Measurements from ENCODE around the gene UXT. TPM values are rescaled to one million over a fixed set of nuclear protein-coding genes. Genes with fewer than 3 reads are reported as not detected.

UXT gene
- total RNA-seq, 1 experiment from 2014 or later = 143 TPM

GRCh38 chrX:47613082-47613481, 45.9 kb downstream of the UXT start:
- H3K36me3 ChIP-seq (ENCODE audit: low read depth, low read length) = no peaks in the 10 kb centered on the region
- no peaks in the 10 kb centered on the region for H3K9me2 ChIP-seq (replicated peaks; ENCODE audit: low read length)
- no TSS peak for BruUV-seq (replicated peaks)
- TF ChIP-seq EZH2 (IDR thresholded peaks at IDR 0.05; ENCODE audit: low read length, unreplicated experiment) (no peak), EZH2phosphoT487 (IDR thresholded peaks at IDR 0.05; ENCODE audit: borderline replicate concordance, low read length) (no peak)
- TF ChIP-seq, protein P1, sequence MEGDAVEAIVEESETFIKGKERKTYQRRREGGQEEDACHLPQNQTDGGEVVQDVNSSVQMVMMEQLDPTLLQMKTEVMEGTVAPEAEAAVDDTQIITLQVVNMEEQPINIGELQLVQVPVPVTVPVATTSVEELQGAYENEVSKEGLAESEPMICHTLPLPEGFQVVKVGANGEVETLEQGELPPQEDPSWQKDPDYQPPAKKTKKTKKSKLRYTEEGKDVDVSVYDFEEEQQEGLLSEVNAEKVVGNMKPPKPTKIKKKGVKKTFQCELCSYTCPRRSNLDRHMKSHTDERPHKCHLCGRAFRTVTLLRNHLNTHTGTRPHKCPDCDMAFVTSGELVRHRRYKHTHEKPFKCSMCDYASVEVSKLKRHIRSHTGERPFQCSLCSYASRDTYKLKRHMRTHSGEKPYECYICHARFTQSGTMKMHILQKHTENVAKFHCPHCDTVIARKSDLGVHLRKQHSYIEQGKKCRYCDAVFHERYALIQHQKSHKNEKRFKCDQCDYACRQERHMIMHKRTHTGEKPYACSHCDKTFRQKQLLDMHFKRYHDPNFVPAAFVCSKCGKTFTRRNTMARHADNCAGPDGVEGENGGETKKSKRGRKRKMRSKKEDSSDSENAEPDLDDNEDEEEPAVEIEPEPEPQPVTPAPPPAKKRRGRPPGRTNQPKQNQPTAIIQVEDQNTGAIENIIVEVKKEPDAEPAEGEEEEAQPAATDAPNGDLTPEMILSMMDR (conservative IDR thresholded peaks at IDR 0.05; ENCODE audit: low read depth, low read length) = no peak
- no peak overlapping the region for H2AFZ ChIP-seq (ENCODE audit: low read length)
- CTCF ChIA-PET = no interaction called here
- no peak overlapping the region for H3K4me3 ChIP-seq (ENCODE audit: low read length)
- POLR2A ChIA-PET (ENCODE audit: unreplicated experiment) = no interaction called here
- no peak for DNase-seq
- H3K4me2 ChIP-seq (ENCODE audit: low read length) = no peak overlapping the region
- no peak overlapping the region for H3K27ac ChIP-seq (ENCODE audit: low read length)
- no peaks in the 10 kb centered on the region for H3K27me3 ChIP-seq (ENCODE audit: low read length)
- H3K9me3 ChIP-seq (ENCODE audit: low read length) = no peaks in the 10 kb centered on the region
- no peaks in the 10 kb centered on the region for H3K4me1 ChIP-seq (ENCODE audit: insufficient read depth, low read length)
- H3K79me2 ChIP-seq (ENCODE audit: low read length) = no peaks in the 10 kb centered on the region
- no peak for ATAC-seq
- H4K20me1 ChIP-seq (ENCODE audit: low read length) = no peaks in the 10 kb centered on the region
- H3F3A ChIP-seq (ENCODE audit: low read length, unreplicated experiment) = no peaks in the 10 kb centered on the region
- intact Hi-C loops (cut with micrococcal nuclease) = no loop called here
- H3K9ac ChIP-seq (ENCODE audit: low read length) = no peak overlapping the region

DNA sequence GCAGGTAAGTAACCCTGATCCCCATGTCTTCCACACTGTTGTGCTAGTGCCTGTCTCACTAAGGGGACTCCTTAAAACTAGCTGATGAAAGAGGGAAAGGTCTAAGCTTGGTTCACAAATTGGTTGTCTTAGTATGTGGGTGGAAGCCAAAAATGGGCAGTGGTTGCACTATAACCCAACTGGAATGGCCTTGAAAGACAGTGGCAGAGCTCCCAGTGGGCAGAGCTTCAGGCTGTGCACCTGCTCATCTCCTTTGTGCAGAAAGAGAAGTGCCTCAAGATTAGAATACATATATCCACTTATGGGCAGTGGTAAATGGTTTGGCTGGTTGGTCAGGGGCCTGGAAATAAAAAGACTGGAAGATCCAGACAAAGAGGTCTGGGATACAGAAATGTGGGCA, 46.6 kb downstream of the UXT start:
- no peak for ATAC-seq
- Histone ChIP-seq H3K9me2 (replicated peaks; ENCODE audit: low read length) (no peaks in the 10 kb centered on the region), H3K27me3 (ENCODE audit: low read length) (no peaks in the 10 kb centered on the region), H2AFZ (ENCODE audit: low read length) (no peak overlapping the region), H3K9me3 (ENCODE audit: low read length) (no peaks in the 10 kb centered on the region), H3K4me3 (ENCODE audit: low read length) (no peak overlapping the region), H4K20me1 (ENCODE audit: low read length) (no peaks in the 10 kb centered on the region), H3K9ac (ENCODE audit: low read length) (no peak overlapping the region), H3K79me2 (ENCODE audit: low read length) (no peaks in the 10 kb centered on the region), H3F3A (ENCODE audit: low read length, unreplicated experiment) (no peaks in the 10 kb centered on the region), H3K4me1 (ENCODE audit: insufficient read depth, low read length) (no peaks in the 10 kb centered on the region), H3K36me3 (ENCODE audit: low read depth, low read length) (no peaks in the 10 kb centered on the region), H3K4me2 (ENCODE audit: low read length) (no peak overlapping the region), H3K27ac (ENCODE audit: low read length) (no peak overlapping the region)
- no peak for DNase-seq
- CTCF ChIA-PET = no interaction called here
- intact Hi-C loops (cut with micrococcal nuclease) = no loop called here
- no peak for TF ChIP-seq EZH2 (IDR thresholded peaks at IDR 0.05; ENCODE audit: low read length, unreplicated experiment)
- TF ChIP-seq, protein P1 (conservative IDR thresholded peaks at IDR 0.05; ENCODE audit: low read depth, low read length) = no peak
- POLR2A ChIA-PET (ENCODE audit: unreplicated experiment) = no interaction called here
- no TSS peak for BruUV-seq (replicated peaks)

GRCh38 chrX:47611926-47612325, 47.1 kb downstream of the UXT start:
- H3F3A ChIP-seq (ENCODE audit: low read length, unreplicated experiment) = no peaks in the 10 kb centered on the region
- intact Hi-C loops (cut with micrococcal nuclease) = no loop called here
- DNase-seq (no peak), ATAC-seq (no peak)
- POLR2A ChIA-PET (ENCODE audit: unreplicated experiment) = no interaction called here
- no peaks in the 10 kb centered on the region for H3K27me3 ChIP-seq (ENCODE audit: low read length)
- H2AFZ ChIP-seq (ENCODE audit: low read length) = no peak overlapping the region
- CTCF ChIA-PET = no interaction called here
- no peaks in the 10 kb centered on the region for H3K79me2 ChIP-seq (ENCODE audit: low read length)
- no peaks in the 10 kb centered on the region for H3K9me3 ChIP-seq (ENCODE audit: low read length)
- H3K27ac ChIP-seq (ENCODE audit: low read length) = no peak overlapping the region
- H3K4me1 ChIP-seq (ENCODE audit: insufficient read depth, low read length) = no peaks in the 10 kb centered on the region
- H3K4me2 ChIP-seq (ENCODE audit: low read length) = no peak overlapping the region
- H3K4me3 ChIP-seq (ENCODE audit: low read length) = no peak overlapping the region
- H3K9ac ChIP-seq (ENCODE audit: low read length) = no peak overlapping the region
- H3K36me3 ChIP-seq (ENCODE audit: low read depth, low read length) = no peaks in the 10 kb centered on the region
- no peaks in the 10 kb centered on the region for H4K20me1 ChIP-seq (ENCODE audit: low read length)
- no peak for TF ChIP-seq EZH2 (IDR thresholded peaks at IDR 0.05; ENCODE audit: low read length, unreplicated experiment)
- TF ChIP-seq, protein P1 (conservative IDR thresholded peaks at IDR 0.05; ENCODE audit: low read depth, low read length) = no peak
- no peak for TF ChIP-seq EZH2phosphoT487 (IDR thresholded peaks at IDR 0.05; ENCODE audit: borderline replicate concordance, low read length)
- H3K9me2 ChIP-seq (replicated peaks; ENCODE audit: low read length) = no peaks in the 10 kb centered on the region
- no TSS peak for BruUV-seq (replicated peaks)

Measured in PC-3 (cell line).